ENCODE results near the gene ESR2.
"Not testable (repeated sequence)": the region's sequence is repeated elsewhere in the genome, so short reads cannot be mapped to it uniquely, and the experiment has no call there.

The ESR2 gene

GRCh38 chr14:64220466-64220865 lies 73.7 kb downstream of the ESR2 start:
- DNase-seq (ENCODE audit: low read depth), result no peak

GRCh38 chr14:64220056-64220455 lies 74.1 kb downstream of the ESR2 start:
- no peak for DNase-seq (ENCODE audit: low read depth)

- DNase-seq (ENCODE audit: low read depth), result peak; percentile 12
Observed at GRCh38 chr14:64218344-64219240, 75.6 kb downstream of the ESR2 start.

DNA sequence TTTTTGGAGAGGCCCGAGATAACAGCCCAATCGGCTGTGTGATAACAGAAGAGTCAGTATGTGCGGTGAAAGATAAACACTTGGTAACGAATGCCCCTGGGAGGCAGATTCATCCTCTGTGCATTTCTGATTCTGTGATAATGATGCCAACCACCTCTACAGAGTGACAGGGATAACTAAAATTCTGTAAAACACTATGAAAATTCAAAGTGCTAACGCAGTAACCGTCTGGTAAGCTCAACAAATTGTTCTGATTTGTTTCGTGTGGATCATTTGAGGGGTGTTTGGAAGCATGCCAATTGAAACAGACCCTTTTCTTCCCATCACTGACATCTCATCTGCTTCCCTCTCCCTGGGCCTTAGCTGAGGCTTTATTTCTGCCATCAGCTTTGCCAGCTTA lies 76.3 kb downstream of the ESR2 start:
- no peak for DNase-seq (ENCODE audit: low read depth)

DNA sequence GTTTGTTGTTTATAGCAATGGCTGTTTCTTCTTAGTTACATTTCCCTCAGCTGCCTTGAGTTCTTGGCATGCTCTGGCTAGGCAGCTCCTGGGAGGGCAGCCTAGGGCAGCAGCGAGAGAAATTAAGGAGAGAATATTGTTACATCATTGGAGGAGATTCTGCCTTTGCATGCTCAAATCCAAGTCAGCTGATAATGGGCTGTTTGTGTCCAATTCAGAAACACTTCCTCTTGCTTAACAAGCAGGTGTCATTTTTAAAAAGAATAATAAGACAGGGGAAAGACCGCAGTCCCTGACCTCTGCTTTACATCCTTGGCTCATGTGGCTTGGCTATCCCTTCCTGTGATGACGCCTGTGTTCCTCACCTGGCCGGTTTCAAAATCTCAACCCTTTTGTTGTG lies 76.9 kb downstream of the ESR2 start:
- no peak for DNase-seq (ENCODE audit: low read depth)

GRCh38 chr14:64215978-64216377 lies 78.2 kb downstream of the ESR2 start:
- DNase-seq (ENCODE audit: low read depth), result no peak

- no peak for DNase-seq (ENCODE audit: low read depth)
Observed at GRCh38 chr14:64215274-64215673, 78.9 kb downstream of the ESR2 start.

GRCh38 chr14:64213853-64214570 lies 80.2 kb downstream of the ESR2 start:
- DNase-seq (ENCODE audit: low read depth), result no peak

GRCh38 chr14:64213086-64213485 lies 81.1 kb downstream of the ESR2 start:
- DNase-seq (ENCODE audit: low read depth), result peak; percentile 23

GRCh38 chr14:64212666-64213065 lies 81.5 kb downstream of the ESR2 start:
- DNase-seq (ENCODE audit: low read depth), result no peak

GRCh38 chr14:64210912-64211311 lies 83.3 kb downstream of the ESR2 start:
- DNase-seq (ENCODE audit: low read depth), result not testable (repeated sequence)

DNA sequence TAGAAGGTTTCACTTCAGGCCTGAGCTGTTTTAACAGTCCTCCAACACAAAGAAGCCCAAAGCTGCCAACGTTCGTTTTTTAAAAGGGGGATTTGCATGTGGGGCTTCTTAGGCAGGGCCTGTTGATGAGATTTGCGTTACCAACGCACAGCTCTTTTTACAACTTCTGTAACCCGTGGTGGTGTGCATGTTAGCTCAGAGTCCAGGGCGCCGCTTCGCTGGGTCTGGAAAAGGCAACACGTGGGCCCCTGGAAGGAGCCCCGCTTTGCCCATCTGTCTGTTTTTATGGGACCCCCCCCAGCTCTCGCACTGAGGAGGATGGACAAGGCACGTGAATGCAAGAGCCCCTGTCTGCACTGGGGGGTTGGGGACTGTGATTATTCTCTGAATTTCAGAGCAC lies 84.0 kb downstream of the ESR2 start:
- no peak for DNase-seq (ENCODE audit: low read depth)

- DNase-seq (ENCODE audit: low read depth), result no peak
Observed at GRCh38 chr14:64209444-64210131, 84.6 kb downstream of the ESR2 start.

GRCh38 chr14:64208981-64209380 lies 85.2 kb downstream of the ESR2 start:
- no peak for DNase-seq (ENCODE audit: low read depth)

- DNase-seq (ENCODE audit: low read depth), result no peak
Observed at GRCh38 chr14:64208261-64208660, 85.9 kb downstream of the ESR2 start.

DNA sequence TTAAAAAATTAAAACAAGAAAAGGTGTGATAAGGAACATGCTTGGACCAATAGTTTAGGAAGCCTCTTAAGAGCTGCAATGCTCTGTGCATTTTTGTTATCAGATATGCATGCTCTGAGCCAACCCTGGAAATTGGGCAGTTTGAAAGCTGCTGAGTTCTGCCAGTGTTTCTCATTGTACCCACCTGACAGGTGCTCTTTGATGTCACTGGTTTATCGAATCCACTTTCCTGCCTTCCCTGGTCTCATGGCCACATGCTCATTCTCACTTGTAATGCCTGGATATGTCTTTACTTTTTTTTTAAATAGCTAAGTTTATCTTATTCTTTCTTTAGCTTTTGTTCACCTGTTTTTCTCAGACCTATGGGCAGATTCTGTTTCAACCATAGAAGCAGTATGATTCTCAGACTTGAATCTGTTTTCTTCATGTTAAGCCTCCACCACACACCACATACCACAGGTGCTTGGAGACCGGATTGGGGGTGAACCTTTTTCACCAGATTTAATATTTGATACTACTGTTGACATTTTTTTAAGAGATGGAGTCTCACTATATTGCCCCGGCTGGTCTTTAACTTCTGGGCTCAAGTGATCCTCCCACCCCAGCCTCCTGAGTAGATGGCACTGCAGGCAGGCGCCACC lies 90.7 kb downstream of the ESR2 start:
- no peak for DNase-seq (ENCODE audit: low read depth)

DNA sequence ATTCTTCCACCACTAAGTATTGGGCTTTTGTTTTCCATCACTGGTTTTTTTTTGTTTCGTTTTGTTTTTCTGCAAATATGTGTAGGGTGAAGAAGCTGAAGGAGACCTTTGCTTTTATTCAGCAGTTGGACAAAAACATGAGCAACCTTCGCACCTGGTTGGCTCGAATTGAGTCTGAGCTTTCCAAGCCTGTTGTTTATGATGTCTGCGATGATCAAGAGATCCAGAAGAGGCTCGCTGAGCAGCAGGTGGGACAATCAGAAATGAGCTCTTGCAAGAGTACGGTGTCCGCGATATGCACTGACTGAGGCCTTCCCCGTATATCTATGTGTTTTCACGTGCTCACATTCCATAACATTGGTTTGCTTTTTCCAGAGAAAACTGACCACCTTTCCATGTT lies 91.5 kb downstream of the ESR2 start:
- no peak for DNase-seq (ENCODE audit: low read depth)

GRCh38 chr14:64201921-64202545 lies 92.1 kb downstream of the ESR2 start:
- DNase-seq (ENCODE audit: low read depth), result no peak

DNA sequence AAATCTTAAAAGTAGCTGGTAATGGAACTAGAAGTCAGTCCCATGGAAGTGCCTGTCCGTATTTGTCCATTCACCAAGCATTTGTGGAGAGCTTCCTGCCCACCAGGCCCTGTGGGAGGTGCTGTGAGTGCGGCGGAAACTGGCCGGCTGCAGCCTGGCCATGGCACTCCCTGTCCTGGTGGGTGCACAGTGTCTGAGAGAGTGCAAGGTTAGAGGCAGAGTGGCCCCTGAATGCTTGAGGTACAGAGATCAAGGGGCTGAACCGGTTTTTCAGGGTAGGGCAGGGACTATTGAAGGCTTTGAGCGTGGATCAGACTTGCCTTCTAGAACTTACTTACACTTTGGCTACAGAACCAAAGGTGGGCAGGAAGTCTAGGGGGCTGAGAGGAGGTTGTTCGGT lies 92.9 kb downstream of the ESR2 start:
- no peak for DNase-seq (ENCODE audit: low read depth)

DNA sequence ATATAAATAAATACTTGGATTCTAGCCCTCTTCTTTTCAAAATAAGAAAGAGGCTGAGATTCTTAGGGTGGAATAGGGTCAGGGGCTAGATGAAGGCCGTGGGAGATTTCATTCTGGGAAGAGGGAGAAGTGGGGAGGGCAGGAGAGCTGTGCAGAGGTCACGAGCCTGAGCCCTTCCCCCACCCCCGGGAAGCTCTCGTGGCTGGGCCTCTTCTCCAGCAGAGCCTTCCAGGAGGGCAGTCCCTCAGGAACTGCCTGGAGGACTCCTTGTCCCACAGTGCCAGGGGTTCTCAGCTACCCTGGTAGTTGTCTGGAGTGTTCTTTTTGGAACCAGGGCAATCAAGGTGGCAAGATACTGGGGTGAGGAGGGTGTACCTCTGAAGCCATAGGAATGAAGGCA lies 94.0 kb downstream of the ESR2 start:
- DNase-seq (ENCODE audit: low read depth), result no peak

GRCh38 chr14:64198486-64198885 lies 95.7 kb downstream of the ESR2 start:
- no peak for DNase-seq (ENCODE audit: low read depth)

- DNase-seq (ENCODE audit: low read depth), result no peak
Observed at GRCh38 chr14:64197996-64198395, 96.2 kb downstream of the ESR2 start.
